ENCODE data around the gene PNCK. TPM values are rescaled to one million over a fixed set of nuclear protein-coding genes. Genes with fewer than 3 reads are reported as not detected.

The PNCK gene
- total RNA-seq, 1 experiment from 2014 or later: 0.84 TPM

DNA sequence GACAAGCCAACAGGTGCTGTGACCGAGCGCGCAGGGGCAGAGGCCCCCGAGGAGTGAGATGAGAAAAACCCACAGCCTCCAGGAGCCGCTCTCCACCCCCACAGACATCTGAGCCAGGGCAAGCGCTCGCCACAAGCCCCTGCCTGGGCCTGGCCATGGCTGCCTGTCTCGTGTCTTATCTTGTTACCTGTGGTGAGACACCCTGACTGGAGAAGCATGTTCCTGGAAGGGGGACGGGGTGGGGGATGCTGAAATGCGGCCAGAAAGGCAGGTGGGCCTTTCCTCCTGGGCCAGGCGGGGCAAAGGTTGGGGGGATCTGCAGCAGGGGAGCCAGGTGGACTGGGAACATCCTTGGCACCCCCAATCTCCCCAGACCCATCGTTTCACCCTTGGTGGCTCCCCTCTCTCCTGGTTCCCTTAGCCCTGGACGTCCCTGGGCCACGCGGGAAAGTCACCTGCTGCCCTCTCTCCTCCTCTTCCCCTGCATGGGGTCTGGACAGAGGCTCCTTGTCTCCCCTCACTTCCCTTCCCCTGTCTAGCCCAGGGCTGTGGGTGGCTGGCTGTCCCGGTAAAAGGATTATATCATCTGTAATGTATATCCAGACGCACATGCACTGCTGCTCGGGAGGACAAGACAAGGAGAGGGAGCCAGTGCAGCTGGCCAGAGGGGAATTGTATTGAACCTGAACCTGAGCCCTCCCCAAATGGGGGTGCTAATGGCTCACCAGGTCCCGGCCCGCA is 35.0 kb downstream of the PNCK start:
- no peak for TF ChIP-seq EZH2 (IDR thresholded peaks at IDR 0.05)
- TF ChIP-seq, protein P1, sequence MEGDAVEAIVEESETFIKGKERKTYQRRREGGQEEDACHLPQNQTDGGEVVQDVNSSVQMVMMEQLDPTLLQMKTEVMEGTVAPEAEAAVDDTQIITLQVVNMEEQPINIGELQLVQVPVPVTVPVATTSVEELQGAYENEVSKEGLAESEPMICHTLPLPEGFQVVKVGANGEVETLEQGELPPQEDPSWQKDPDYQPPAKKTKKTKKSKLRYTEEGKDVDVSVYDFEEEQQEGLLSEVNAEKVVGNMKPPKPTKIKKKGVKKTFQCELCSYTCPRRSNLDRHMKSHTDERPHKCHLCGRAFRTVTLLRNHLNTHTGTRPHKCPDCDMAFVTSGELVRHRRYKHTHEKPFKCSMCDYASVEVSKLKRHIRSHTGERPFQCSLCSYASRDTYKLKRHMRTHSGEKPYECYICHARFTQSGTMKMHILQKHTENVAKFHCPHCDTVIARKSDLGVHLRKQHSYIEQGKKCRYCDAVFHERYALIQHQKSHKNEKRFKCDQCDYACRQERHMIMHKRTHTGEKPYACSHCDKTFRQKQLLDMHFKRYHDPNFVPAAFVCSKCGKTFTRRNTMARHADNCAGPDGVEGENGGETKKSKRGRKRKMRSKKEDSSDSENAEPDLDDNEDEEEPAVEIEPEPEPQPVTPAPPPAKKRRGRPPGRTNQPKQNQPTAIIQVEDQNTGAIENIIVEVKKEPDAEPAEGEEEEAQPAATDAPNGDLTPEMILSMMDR (IDR thresholded peaks at IDR 0.05 in 2 of 3, conservative IDR thresholded peaks at IDR 0.05 in 1 of 3; ENCODE audit: borderline replicate concordance in 1 of 3, insufficient read depth in 1 of 3, low read depth in 2 of 3, low read length in 2 of 3): no peak
- no peak overlapping the region for H2AFZ ChIP-seq (ENCODE audit: low read depth, low read length, poor library complexity, severe bottlenecking)
- no peaks in the 10 kb centered on the region for H3K9me2 ChIP-seq (ENCODE audit: insufficient read depth)
- CTCF ChIA-PET: no interaction called here
- POLR2A ChIA-PET: no interaction called here
- H3K27me3 ChIP-seq (ENCODE audit: insufficient read depth, low read length): no peaks in the 10 kb centered on the region
- H3K36me3 ChIP-seq (ENCODE audit: control insufficient read depth in 1 of 2, insufficient read depth in 2 of 2, low read length in 2 of 2): no peaks in the 10 kb centered on the region
- no TSS peak for BruUV-seq (replicated peaks)
- intact Hi-C loops (cut with micrococcal nuclease): no loop called here
- DNase-seq (ENCODE audit: low read depth, low spot score): no peak
- no peaks in the 10 kb centered on the region for H3K9me3 ChIP-seq (ENCODE audit: control insufficient read depth in 1 of 2, insufficient read depth in 1 of 2, low read depth in 1 of 2, low read length in 2 of 2)
- H3K4me1 ChIP-seq (ENCODE audit: control insufficient read depth in 1 of 2, insufficient read depth in 2 of 2, low read length in 2 of 2): peaks cover under 1 to 3% of the 10 kb centered on the region in 2 experiments; a peak in 1 of 4 replicates
- no peak overlapping the region for H3K9ac ChIP-seq (ENCODE audit: low read length)
- H4K20me1 ChIP-seq (ENCODE audit: insufficient read depth): no peaks in the 10 kb centered on the region
- RAD21 ChIA-PET (ENCODE audit: low non-redundant PET in 1 of 2, low total read pairs in 2 of 2, uncharacterized antibody in 2 of 2, unreplicated experiment in 2 of 2): no interaction called here
- no peak overlapping the region for H3K4me3 ChIP-seq (replicated peaks in 1 of 2; ENCODE audit: low read depth in 1 of 2, low read length in 2 of 2)
- H3K27ac ChIP-seq (ENCODE audit: low read depth, low read length): no peak overlapping the region
- no peaks in the 10 kb centered on the region for H3K79me2 ChIP-seq (ENCODE audit: insufficient read depth, low read length)
- no peak overlapping the region for H3K4me2 ChIP-seq (ENCODE audit: low read length)
- no peak for ATAC-seq

DNA sequence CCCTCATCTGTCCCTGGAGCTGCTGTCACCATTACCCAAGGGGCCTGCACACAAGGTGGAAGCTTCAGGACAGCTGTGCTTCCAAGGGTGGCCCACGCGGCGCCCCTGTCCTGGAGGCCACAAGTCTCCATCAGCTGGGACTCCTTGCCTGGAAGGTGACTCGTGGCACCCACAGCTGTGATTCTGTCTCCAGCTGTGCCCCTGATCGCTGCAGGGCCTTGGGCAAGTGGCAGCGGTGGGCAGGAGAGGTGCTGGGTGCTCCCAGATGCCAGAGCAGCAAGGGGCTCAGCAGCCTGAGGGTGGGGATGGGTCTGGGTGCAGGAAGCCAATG is 35.6 kb downstream of the PNCK start:
- intact Hi-C loops (cut with micrococcal nuclease): no loop called here
- H3K27me3 ChIP-seq (ENCODE audit: insufficient read depth, low read length): no peaks in the 10 kb centered on the region
- no peaks in the 10 kb centered on the region for H3K79me2 ChIP-seq (ENCODE audit: insufficient read depth, low read length)
- DNase-seq (ENCODE audit: low read depth, low spot score): no peak
- CTCF ChIA-PET: no interaction called here
- no peak overlapping the region for H3K27ac ChIP-seq (ENCODE audit: low read depth, low read length)
- POLR2A ChIA-PET: no interaction called here
- BruUV-seq (replicated peaks): no TSS peak
- H2AFZ ChIP-seq (ENCODE audit: low read depth, low read length, poor library complexity, severe bottlenecking): no peak overlapping the region
- no peak overlapping the region for H3K4me3 ChIP-seq (replicated peaks in 1 of 2; ENCODE audit: low read depth in 1 of 2, low read length in 2 of 2)
- no peaks in the 10 kb centered on the region for H3K9me3 ChIP-seq (ENCODE audit: control insufficient read depth in 1 of 2, insufficient read depth in 1 of 2, low read depth in 1 of 2, low read length in 2 of 2)
- TF ChIP-seq POLR2AphosphoS5 (IDR thresholded peaks at IDR 0.05; ENCODE audit: low read depth, low read length): no peak
- no peak for TF ChIP-seq SP1 (IDR thresholded peaks at IDR 0.05; ENCODE audit: low read depth)
- no peak for TF ChIP-seq CBX3 (IDR thresholded peaks at IDR 0.05; ENCODE audit: low read depth)
- TF ChIP-seq ZNF274 (IDR thresholded peaks at IDR 0.05; ENCODE audit: low read depth, low read length): no peak
- no peak for TF ChIP-seq CEBPB (IDR thresholded peaks at IDR 0.05; ENCODE audit: low read depth)
- no peak for TF ChIP-seq EZH2 (IDR thresholded peaks at IDR 0.05)
- no peaks in the 10 kb centered on the region for H4K20me1 ChIP-seq (ENCODE audit: insufficient read depth)
- no peak overlapping the region for H3K4me2 ChIP-seq (ENCODE audit: low read length)
- no peaks in the 10 kb centered on the region for H3K36me3 ChIP-seq (ENCODE audit: control insufficient read depth in 1 of 2, insufficient read depth in 2 of 2, low read length in 2 of 2)
- H3K9ac ChIP-seq (ENCODE audit: low read length): no peak overlapping the region
- RAD21 ChIA-PET (ENCODE audit: low non-redundant PET in 1 of 2, low total read pairs in 2 of 2, uncharacterized antibody in 2 of 2, unreplicated experiment in 2 of 2): no interaction called here
- no peaks in the 10 kb centered on the region for H3K9me2 ChIP-seq (ENCODE audit: insufficient read depth)
- H3K4me1 ChIP-seq (ENCODE audit: control insufficient read depth in 1 of 2, insufficient read depth in 2 of 2, low read length in 2 of 2): no peaks in the 10 kb centered on the region
- no peak for ATAC-seq
